Lower leg skin (tissue), 3 donors: ENCODE data around the gene CCDC78.

Experiments
- POLR2A ChIP-seq, 2 donors: fragments of 450-650 bp; IDR thresholded peaks; one replicate each; pipeline ENCODE4 v1.6.1; 2016 to 2017; ENCODE audit warnings: antibody characterized with exemption in 2 of 2, mild to moderate bottlenecking in 1 of 2, moderate library complexity in 1 of 2
- TF ChIP-seq, protein P1 (sequence below), 3 donors: fragments of 450-650 bp; IDR thresholded peaks; one replicate each; pipeline ENCODE4 v1.5.1; 2016; ENCODE audit warnings: antibody characterized with exemption in 3 of 3, mild to moderate bottlenecking in 3 of 3, moderate library complexity in 2 of 3

DNA sequence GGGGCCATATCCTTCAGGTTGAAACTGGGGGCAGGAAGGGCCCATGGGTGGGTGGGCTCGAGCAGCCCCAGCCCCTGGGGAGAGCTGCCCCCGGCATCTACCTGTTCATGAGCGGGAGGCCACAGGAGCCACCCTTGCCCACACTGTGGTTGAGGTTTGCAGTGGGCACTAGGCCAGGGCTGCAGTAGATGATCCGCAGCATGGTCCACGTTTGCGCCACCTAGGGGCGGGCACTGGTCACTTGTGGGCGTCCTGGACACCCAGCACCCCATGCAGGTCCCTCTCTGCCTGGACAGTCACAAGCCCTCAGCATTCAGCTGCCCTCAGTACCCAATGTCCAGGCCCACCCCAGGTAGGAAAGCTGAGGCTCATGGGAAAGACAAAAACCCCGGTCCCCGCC, 40.3 kb downstream of the CCDC78 start:
- TF ChIP-seq, protein P1, sequence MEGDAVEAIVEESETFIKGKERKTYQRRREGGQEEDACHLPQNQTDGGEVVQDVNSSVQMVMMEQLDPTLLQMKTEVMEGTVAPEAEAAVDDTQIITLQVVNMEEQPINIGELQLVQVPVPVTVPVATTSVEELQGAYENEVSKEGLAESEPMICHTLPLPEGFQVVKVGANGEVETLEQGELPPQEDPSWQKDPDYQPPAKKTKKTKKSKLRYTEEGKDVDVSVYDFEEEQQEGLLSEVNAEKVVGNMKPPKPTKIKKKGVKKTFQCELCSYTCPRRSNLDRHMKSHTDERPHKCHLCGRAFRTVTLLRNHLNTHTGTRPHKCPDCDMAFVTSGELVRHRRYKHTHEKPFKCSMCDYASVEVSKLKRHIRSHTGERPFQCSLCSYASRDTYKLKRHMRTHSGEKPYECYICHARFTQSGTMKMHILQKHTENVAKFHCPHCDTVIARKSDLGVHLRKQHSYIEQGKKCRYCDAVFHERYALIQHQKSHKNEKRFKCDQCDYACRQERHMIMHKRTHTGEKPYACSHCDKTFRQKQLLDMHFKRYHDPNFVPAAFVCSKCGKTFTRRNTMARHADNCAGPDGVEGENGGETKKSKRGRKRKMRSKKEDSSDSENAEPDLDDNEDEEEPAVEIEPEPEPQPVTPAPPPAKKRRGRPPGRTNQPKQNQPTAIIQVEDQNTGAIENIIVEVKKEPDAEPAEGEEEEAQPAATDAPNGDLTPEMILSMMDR (IDR thresholded peaks at IDR 0.05): no peak
- no peak for TF ChIP-seq POLR2A (IDR thresholded peaks at IDR 0.05)
